ENCODE measurements around the gene ZNF804A. TPM values are rescaled to one million over a fixed set of nuclear protein-coding genes. Genes with fewer than 3 reads are reported as not detected.

ZNF804A gene
- total RNA-seq, 1 donor from 2014 or later: 23.1 TPM

DNA sequence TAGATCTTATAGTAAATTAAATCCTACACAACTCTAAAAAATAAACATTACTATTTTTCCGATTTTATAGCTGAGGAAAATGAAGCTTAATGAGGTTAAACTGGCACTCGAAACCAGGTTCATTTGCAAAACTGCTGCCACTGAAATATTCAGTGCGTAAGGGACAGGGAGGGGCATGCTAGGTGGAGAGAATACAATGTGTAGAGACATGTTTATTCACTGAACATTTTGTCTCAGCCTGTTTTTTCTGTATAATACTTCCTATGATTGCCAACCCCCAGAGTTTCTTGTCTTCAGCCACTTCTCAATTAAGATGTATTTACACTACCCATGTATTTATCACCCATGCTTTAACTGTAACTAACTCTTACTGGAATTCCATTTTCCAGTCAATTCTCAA, 31.6 kb upstream of the ZNF804A start:
- Mint-ChIP-seq H3K9me3 (ENCODE audit: unreplicated experiment) (no peaks in the 10 kb centered on the region), H3K4me1 (ENCODE audit: low read depth, unreplicated experiment) (no peaks in the 10 kb centered on the region), H3K27ac (ENCODE audit: unreplicated experiment) (no peak overlapping the region), H3K4me3 (ENCODE audit: unreplicated experiment) (no peak overlapping the region), H3K36me3 (ENCODE audit: unreplicated experiment) (no peaks in the 10 kb centered on the region), H3K27me3 (ENCODE audit: unreplicated experiment) (no peaks in the 10 kb centered on the region)
- DNase-seq: no peak
- TF ChIP-seq, protein P1, sequence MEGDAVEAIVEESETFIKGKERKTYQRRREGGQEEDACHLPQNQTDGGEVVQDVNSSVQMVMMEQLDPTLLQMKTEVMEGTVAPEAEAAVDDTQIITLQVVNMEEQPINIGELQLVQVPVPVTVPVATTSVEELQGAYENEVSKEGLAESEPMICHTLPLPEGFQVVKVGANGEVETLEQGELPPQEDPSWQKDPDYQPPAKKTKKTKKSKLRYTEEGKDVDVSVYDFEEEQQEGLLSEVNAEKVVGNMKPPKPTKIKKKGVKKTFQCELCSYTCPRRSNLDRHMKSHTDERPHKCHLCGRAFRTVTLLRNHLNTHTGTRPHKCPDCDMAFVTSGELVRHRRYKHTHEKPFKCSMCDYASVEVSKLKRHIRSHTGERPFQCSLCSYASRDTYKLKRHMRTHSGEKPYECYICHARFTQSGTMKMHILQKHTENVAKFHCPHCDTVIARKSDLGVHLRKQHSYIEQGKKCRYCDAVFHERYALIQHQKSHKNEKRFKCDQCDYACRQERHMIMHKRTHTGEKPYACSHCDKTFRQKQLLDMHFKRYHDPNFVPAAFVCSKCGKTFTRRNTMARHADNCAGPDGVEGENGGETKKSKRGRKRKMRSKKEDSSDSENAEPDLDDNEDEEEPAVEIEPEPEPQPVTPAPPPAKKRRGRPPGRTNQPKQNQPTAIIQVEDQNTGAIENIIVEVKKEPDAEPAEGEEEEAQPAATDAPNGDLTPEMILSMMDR (IDR thresholded peaks at IDR 0.05; ENCODE audit: partially characterized antibody, unreplicated experiment): no peak

DNA sequence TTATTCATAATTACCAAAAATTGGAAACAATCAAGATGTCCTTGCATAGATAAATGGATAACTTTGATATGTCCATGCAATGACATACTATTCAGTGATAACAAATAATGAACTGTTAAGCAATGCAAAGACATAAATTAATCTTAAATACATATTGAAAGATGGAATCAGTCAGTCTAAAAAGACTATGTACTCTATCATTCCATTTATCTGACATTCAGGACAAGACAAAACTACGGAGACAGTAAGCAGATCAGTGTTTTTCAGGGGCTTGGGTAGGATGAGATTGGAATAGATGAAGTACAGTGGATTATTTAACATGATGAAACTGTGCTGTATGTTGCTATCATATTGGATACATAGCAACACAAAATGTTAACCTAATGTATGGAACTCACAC, 21.3 kb upstream of the ZNF804A start:
- H3K4me3 Mint-ChIP-seq (ENCODE audit: unreplicated experiment): no peak overlapping the region
- H3K27me3 Mint-ChIP-seq (ENCODE audit: unreplicated experiment): peaks cover 4% of the 10 kb centered on the region
- no peaks in the 10 kb centered on the region for H3K4me1 Mint-ChIP-seq (ENCODE audit: low read depth, unreplicated experiment)
- no peak overlapping the region for H3K27ac Mint-ChIP-seq (ENCODE audit: unreplicated experiment)
- no peaks in the 10 kb centered on the region for H3K36me3 Mint-ChIP-seq (ENCODE audit: unreplicated experiment)
- TF ChIP-seq, protein P1 (IDR thresholded peaks at IDR 0.05; ENCODE audit: partially characterized antibody, unreplicated experiment): no peak
- H3K9me3 Mint-ChIP-seq (ENCODE audit: unreplicated experiment): no peaks in the 10 kb centered on the region
- DNase-seq: no peak

- no peak for DNase-seq
- no peaks in the 10 kb centered on the region for H3K4me1 Mint-ChIP-seq (ENCODE audit: low read depth, unreplicated experiment)
- TF ChIP-seq, protein P1 (IDR thresholded peaks at IDR 0.05; ENCODE audit: partially characterized antibody, unreplicated experiment): no peak
- no peak overlapping the region for H3K27ac Mint-ChIP-seq (ENCODE audit: unreplicated experiment)
- H3K4me3 Mint-ChIP-seq (ENCODE audit: unreplicated experiment): no peak overlapping the region
- H3K27me3 Mint-ChIP-seq (ENCODE audit: unreplicated experiment): peaks cover 4% of the 10 kb centered on the region
- H3K9me3 Mint-ChIP-seq (ENCODE audit: unreplicated experiment): no peaks in the 10 kb centered on the region
- H3K36me3 Mint-ChIP-seq (ENCODE audit: unreplicated experiment): no peaks in the 10 kb centered on the region
These were observed 20.6 kb upstream of the ZNF804A start for GRCh38 chr2:184577743-184578142.

DNA sequence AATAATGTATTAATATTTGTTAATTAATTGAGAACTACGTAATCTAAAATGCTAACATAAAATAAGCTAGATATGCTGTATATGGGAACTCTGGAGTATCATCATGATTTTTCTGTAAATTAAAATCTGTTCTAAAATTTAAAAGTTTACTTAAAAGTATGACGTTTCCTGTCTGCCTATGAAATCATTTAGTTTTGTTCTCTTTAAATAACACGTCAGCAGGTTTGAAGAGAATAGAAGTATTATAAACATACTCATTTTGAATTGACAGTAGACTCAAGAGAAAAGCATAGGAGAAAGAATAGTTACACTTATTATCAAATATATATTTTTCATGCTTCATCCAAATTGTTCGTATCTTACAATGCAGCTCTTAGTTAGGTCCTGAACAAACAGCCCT, 19.1 kb upstream of the ZNF804A start:
- DNase-seq: no peak
- TF ChIP-seq, protein P1 (IDR thresholded peaks at IDR 0.05; ENCODE audit: partially characterized antibody, unreplicated experiment): no peak
- H3K9me3 Mint-ChIP-seq (ENCODE audit: unreplicated experiment): no peaks in the 10 kb centered on the region
- H3K27me3 Mint-ChIP-seq (ENCODE audit: unreplicated experiment): peaks cover 2% of the 10 kb centered on the region
- no peak overlapping the region for H3K4me3 Mint-ChIP-seq (ENCODE audit: unreplicated experiment)
- H3K36me3 Mint-ChIP-seq (ENCODE audit: unreplicated experiment): no peaks in the 10 kb centered on the region
- no peaks in the 10 kb centered on the region for H3K4me1 Mint-ChIP-seq (ENCODE audit: low read depth, unreplicated experiment)
- no peak overlapping the region for H3K27ac Mint-ChIP-seq (ENCODE audit: unreplicated experiment)

DNA sequence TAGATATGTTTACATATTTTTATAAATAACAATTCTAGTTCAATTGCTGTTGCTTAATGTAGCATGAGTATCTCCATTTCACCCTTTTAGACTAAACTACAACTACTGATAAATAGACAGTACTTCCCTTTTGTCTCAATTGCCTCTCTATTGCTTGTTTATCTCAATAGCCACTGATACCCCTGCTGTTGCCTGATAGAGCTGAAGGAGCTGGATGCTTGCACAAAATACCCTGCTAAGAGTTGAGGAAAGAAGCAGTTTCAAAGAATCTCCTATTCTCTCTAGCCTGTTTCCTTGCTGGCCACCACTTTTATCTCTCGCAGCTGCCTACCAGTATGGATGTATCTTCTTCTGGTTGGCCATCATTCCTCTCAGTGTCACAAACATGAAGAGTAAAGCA, 16.9 kb upstream of the ZNF804A start:
- Mint-ChIP-seq H3K9me3 (ENCODE audit: unreplicated experiment) (no peaks in the 10 kb centered on the region), H3K4me3 (ENCODE audit: unreplicated experiment) (no peak overlapping the region), H3K4me1 (ENCODE audit: low read depth, unreplicated experiment) (no peaks in the 10 kb centered on the region), H3K36me3 (ENCODE audit: unreplicated experiment) (no peaks in the 10 kb centered on the region), H3K27me3 (ENCODE audit: unreplicated experiment) (no peaks in the 10 kb centered on the region), H3K27ac (ENCODE audit: unreplicated experiment) (no peak overlapping the region)
- DNase-seq: no peak
- TF ChIP-seq, protein P1 (IDR thresholded peaks at IDR 0.05; ENCODE audit: partially characterized antibody, unreplicated experiment): no peak

Measured in glutamatergic neuron (in vitro differentiated cells).